GM18502 (cell line): Measurements from ENCODE around the gene SLC23A2.
"Not testable (repeated sequence)": the region's sequence is repeated elsewhere in the genome, so short reads cannot be mapped to it uniquely, and the experiment has no call there.

ENCODE experiments used
- ATAC-seq: cut with Tn5 transposase; IDR thresholded peaks from one replicate; pipeline ENCODE4 v1.9.1; 2021; ENCODE audit warnings: mild to moderate bottlenecking; ENCODE audit not compliant: unreplicated experiment, poor library complexity

Gene SLC23A2

GRCh38 chr20:4886771-4887527 lies 114.4 kb downstream of the SLC23A2 start:
- ATAC-seq = no peak

DNA sequence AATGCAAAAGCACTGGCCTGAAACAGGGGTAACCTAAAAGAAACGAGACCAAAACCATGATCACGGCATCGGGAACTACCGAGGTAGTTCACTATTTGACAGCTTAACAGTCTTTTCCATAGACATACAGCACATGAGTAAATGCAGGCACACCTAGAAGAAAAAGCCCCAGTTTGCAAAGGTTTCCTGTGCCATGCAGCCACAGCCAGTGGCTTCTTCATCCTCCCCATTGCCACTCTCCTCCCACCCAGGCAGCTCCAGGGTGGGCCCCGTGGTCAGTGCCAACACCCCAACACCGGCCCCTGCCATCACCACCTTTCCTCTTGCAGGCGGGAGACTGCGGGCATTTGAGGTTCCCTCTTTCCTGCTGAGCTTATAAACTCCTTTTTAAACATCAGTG lies 115.4 kb downstream of the SLC23A2 start:
- ATAC-seq = no peak

DNA sequence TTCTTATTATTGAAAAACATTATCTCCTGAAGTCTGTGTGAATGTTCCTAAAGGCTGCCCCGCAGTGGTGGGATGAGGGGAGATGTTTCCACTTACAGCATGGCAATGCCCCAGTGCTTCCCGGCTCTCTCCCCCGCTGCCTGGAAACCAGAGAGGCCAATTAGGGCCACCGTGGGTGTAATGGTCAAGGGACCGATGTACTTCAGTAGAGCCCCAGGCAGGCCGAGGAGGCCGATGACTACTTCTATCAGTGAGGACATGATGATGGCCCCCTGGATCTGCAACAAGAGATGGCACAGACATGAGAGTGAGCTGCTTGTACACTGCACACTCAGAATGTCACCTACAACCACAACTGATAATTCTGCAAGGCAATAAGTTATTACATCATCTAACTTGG lies 117.8 kb downstream of the SLC23A2 start:
- no peak for ATAC-seq

- ATAC-seq = no peak
Measured at GRCh38 chr20:4883051-4883450, 118.3 kb downstream of the SLC23A2 start.

DNA sequence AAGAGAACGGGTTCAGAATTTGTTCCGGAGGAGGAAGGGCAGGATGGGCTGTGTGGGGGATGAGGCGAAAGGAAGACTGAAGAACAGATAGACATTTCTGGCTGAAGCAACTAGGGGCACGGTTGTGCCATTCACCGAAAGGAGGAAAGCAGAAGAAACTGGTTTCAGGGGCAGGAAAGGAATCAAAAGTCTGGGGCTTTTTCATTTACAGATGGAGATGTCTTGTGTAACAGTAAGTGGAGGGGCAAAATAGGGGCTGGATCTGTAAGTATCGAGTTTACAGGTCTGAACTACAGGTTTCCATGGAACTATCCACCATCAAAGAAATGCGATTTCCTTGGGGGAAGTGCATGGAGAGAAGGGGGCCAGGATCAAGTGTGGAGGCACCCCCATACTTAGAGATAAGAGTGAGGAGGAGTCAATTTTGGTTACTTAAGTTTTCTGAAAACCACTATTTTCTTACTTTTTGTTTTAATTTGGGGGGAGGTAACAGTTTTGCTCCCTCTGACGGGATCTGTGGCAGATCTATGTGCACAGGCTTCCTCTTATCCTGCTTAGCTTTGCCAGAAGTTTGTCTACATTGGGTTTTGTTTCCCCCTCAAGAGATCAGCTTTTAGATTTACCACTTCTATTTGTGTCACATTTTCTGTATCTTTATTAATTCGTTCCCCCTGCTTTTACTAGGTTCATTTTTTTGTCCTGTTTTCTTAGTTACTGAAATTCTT lies 120.1 kb downstream of the SLC23A2 start:
- ATAC-seq = no peak

DNA sequence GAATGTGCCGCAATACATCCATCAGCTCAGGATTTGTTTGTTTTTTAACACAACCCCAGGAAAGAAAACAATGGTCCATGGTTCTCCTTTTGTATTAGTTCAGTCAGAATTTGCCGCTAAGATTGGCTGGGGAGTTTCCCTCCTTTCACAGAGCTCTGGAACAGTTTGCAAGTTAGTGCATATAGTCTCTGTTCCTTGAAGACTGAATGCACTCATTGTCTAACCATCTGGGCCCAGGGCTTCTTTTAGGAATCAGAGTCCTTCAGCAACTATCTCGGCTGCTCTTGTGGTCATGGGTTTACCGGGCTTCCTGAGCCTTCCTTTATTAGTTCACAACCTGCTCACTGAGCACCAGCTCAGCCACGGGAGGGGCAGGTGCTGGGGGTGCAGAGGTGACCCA lies 121.3 kb downstream of the SLC23A2 start:
- ATAC-seq = no peak

- ATAC-seq = not testable (repeated sequence)
Measured at GRCh38 chr20:4878099-4878498, 123.2 kb downstream of the SLC23A2 start.

GRCh38 chr20:4876731-4877130 lies 124.6 kb downstream of the SLC23A2 start:
- ATAC-seq = no peak

DNA sequence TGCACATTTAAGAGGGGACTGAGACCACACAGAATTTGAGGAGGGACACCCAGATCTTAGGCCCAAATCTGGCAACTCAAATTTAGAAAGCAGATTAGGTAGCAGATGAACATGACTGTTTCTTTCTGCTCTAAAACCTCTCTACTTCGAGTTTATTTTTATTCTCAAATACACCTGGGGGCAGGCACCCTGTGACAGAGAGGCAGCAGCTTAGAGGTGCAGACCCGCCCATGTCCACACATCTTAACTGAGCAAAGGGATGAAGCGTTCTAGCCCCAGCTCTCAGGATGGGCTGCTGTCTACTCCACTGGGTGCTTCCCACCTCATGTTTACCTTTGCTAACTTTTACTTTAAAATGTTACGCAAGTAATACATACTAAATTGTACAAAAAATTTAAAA lies 125.0 kb downstream of the SLC23A2 start:
- ATAC-seq = no peak

GRCh38 chr20:4875578-4876067 lies 125.7 kb downstream of the SLC23A2 start:
- ATAC-seq = no peak

DNA sequence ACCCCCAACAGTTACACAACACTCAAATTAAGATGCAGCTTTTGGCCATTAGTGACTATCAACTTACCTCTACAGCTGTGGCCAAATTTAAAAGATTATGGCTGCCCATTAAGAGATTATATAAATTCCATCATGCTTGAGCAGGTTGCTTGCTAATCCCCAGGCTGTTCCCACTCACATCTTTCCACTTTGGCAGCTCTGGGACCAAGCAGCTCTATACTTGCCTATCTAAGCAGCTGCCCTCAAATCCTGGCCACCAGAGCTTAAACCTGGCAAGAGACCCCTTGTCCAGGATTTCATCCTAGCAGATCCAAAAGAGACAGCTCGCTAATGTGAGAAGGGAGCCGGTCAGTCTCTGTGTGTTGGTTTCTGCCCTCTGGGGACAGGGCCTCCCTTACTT lies 127.9 kb downstream of the SLC23A2 start:
- ATAC-seq = no peak

DNA sequence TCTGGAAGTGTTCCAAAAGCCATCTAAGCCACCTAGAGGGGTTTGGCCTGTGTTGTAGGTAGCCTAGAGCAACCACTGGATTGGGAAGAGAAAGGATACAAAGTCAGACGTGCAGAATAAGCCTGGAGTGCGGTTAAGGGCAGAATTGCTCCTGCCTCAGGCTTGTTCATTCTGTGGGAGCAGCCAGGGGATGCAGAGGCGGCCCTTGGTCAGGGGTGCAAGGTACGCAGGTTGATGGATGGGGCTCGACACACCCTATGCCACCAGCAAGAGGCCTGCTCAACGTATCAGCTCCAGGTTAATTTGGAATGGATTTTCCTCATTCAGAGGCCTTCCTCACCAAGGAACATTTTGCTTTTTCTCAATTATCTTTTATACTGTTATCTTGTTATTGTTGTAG lies 129.8 kb downstream of the SLC23A2 start:
- ATAC-seq = no peak

DNA sequence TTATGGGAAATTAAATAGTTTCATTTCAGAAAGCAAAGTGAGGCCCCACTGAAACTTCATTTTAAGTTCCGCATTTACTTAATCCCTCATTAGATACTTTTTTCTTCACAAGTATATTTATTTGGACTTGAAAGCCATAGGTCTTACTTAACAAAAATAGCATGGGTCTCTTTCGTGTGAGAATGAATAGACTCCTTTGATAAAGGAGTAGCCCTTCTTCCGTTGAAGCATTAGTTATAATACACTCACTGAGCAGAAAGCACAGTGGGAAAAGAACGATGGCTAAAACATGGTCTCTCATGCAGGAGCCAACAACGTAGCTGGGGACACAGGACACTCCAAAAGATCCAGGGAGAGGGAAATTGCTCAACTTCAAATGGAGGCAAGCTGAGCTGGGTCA lies 130.4 kb downstream of the SLC23A2 start:
- ATAC-seq = no peak

DNA sequence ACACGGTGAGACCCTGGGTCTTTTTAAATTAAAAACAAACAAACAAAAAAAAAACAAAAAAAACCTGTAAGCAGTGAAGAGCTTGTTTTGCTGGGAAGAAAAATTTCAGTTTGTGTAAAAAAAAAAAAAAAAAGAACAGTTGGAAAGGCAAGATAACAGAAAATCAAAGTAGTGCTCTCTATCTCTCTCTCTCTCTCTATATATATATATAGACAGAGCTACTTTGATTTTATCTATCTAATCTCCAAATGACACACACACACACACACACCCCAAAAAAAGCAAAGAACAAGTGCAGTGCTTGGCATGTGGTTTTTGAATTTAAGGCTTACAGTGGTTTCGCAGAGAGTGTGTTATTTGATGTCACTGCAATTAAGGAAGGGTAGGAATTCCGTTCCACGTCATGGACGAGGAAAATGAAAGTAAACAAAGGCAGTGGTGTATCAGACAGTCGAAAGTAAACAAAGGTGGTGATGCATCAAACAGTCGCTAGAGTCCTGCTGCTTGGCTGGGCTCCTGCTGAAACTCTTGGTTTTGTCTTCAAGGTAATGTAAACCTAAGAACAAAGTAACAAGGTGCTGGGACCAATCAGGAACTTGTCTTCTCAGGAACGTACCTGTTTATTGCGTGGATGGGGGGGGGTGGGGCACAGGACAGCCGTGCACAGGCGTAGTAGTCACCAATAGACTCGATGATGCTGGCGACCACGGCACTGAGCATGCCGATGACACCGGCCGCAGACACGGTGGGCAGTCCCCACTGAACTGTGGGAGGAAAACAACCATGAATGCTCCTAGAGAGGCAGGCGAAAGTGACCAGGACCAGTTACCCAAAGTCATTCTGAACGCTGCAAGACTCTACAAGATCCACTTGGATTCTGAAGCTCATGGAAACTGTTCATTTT lies 131.8 kb downstream of the SLC23A2 start:
- ATAC-seq = no peak

GRCh38 chr20:4867051-4867450 lies 134.3 kb downstream of the SLC23A2 start:
- no peak for ATAC-seq

DNA sequence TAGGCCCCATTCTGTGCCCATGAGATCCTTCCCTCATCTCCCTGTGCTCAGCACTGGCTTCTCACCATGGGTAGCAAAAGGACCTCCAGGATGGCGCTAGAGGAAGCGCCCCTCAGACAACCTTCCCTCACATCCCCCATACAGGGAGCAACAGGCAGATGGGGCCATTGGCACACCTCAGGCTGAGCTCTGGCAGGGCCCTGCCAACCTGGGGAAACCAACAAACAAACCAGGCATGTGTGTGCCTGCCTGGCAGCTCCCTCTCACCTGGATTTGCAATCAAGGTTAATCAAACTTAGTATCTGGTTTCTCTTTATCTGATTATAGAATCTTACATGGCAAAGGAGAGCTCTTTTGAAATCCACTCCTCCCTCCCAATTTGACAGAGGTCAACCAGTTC lies 134.9 kb downstream of the SLC23A2 start:
- ATAC-seq = no peak

GRCh38 chr20:4864311-4864752 lies 137.0 kb downstream of the SLC23A2 start:
- no peak for ATAC-seq

DNA sequence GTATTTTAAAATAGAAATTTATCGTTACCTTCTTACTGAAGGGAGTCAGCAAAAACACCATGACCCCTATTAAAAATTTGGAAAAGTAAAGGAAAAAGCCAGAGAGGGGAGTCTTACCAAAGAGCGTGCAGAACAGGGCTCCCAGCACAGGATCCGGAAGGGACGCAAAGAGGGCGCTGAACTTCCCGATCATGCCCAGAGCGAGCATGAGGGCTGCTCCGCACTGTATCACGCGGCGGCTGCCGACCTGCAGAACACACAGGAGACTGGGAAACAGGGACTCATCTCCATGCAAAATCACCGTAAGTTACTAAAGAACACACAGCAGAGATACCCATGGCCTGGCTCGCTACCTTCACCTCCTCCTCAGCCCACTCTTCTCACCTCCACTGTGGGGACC lies 138.6 kb downstream of the SLC23A2 start:
- ATAC-seq = no peak

DNA sequence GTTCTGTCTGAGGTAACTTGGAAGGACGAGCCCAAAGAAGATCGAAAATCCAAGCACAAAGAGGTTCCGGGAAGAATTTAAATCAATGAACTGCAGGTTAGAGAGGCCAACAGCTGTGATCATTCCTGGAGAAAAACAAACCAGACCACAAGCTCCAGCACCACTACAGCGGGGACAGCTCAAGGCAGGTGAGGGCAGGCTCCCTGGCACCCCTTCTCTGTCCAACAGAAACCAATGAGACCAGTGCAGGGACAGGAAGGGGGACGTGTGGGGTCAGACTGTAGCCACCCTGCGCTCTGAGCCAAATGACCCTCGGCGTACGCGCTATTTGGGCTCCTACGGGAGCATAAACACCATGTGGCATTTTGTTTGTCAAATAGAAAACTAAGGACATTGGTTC lies 139.3 kb downstream of the SLC23A2 start:
- ATAC-seq = no peak

- ATAC-seq = no peak
Measured at GRCh38 chr20:4858000-4858399, 143.3 kb downstream of the SLC23A2 start.
